HG02588 (cell line): ENCODE data around the gene ARMH3.

Source experiments
- ATAC-seq: cut with Tn5 transposase; IDR thresholded peaks from one replicate; pipeline ENCODE4 v1.9.1; 2021; ENCODE audit warnings: mild to moderate bottlenecking, moderate library complexity; ENCODE audit not compliant: unreplicated experiment

ARMH3 gene

DNA sequence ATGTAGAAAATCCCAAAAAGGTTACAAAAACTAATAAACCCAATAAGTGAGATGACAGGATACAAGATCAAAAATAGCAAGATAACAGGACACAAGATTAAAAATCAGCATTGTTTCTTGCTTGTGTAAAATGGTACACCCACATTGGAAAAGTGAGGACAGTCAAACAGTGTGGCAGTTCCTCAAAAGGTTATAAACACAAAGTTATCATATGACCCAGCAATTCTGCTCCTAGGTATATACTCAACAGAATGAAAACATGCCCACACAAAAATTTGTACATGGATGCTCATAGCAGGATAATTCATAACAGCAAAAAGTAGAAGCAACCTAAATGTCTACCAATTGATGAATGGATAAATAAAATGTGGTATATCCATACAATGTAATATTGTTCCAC is 105.8 kb downstream of the ARMH3 start:
- ATAC-seq, result no peak

GRCh38 chr10:101941871-101942270 is 114.1 kb downstream of the ARMH3 start:
- no peak for ATAC-seq

GRCh38 chr10:101940916-101941315 is 115.1 kb downstream of the ARMH3 start:
- no peak for ATAC-seq

- ATAC-seq, result no peak
Measured at GRCh38 chr10:101939729-101940128, 116.2 kb downstream of the ARMH3 start.

GRCh38 chr10:101939008-101939648 is 116.8 kb downstream of the ARMH3 start:
- no peak for ATAC-seq

- ATAC-seq, result no peak
Measured at GRCh38 chr10:101938305-101939007, 117.5 kb downstream of the ARMH3 start.

DNA sequence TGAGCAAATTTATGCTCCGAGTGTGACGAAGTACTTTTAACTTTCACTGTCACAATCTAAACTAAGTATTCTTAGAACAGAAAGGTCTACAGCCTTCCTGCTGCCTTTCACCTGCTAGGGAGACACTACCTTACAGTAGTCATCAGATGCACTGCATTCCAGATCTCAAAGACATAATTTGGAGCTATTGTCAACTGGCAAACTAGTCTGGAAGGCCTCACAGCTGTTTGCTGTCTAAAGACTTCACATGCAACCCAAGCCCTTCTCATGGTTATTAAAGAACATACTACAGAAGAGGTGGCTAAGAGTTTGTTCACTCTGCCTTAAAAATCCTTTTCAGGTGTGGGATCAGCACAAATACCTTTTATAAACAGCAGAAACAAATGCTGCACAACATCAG is 120.5 kb downstream of the ARMH3 start:
- ATAC-seq, result no peak

DNA sequence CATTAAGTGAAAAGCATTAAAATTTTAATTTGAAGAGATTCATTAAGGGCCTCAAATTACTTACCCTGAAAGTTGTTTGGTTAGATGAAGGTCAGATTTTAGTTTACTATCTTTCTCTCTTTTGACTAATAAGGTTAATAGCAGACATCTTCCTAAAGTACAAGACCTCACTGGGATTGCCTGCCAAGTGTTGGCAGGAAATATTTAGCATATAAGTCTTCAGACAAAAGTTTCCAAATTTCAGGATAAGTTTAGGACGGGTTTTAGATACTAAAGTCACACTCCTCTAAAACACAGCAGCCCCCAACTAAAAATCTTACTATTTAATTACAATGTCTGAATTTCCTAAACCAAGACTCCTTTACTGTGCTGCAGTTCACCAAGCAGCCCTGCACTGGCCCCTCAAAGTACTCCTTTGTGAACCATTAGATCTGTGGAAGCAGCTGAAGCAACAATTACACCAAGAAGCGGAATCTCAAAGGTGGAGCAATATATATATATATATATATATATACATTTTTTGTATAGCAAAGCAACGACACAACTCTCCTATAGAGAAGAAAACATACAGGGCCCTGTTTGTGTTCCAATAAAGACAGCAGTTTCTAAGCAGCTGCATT is 121.2 kb downstream of the ARMH3 start:
- no peak for ATAC-seq

DNA sequence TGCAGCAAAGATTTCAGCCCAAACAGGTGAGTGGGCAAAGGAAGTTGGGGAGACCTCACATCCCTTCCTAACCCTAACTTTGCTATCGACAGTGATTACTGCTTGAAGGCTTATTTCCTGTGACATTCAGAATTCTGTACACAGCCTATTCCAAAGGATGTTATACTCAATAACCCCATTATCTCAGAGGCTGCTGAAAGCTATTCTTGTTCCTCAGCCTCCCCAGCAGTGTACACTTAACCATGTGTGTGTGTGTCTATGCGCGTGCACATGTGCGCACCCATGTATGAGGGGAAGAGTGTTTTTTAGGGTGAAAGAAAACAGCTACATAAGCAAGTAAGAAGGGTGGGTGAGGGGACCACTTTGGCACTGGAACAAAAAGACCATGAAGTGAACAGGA is 122.0 kb downstream of the ARMH3 start:
- no peak for ATAC-seq

DNA sequence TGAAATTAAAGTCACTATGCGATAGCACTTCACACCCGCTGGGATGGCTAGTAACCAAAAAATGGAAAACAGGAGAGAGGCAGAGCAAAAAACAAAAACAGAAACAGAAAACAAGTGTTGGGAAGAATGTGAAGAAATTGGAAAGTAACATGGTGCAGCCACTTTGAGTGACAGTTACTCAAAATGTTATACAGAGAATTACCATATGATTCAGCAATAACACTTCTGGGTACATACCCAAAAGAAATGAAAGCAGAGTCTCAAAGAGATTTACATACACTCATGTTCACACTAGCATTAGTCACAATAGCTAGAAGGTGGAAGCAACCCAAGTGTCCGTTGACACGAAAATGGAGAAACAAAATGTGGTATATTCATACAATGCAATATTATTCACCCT is 123.8 kb downstream of the ARMH3 start:
- no peak for ATAC-seq

- no peak for ATAC-seq
Measured at GRCh38 chr10:101925027-101925426, 130.9 kb downstream of the ARMH3 start.

GRCh38 chr10:101923256-101923655 is 132.7 kb downstream of the ARMH3 start:
- no peak for ATAC-seq

DNA sequence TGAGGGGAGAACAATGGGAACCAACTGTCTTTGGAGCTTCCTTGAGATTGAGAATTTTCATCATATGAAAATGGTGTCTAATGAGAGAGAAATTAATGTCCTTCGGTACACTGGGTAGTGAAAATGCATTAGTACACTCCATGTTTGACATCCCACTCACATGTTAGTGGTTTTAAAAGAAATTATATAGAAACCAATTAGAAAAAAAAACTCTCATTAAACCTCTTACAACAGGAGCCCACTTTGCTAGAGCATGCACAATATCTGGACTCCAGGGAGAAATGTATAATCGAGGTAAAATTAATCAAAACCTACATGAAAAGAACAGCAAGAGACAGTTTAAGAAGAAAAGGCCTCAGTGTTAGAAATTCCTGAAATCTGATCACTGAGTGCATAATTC is 133.1 kb downstream of the ARMH3 start:
- ATAC-seq, result no peak

DNA sequence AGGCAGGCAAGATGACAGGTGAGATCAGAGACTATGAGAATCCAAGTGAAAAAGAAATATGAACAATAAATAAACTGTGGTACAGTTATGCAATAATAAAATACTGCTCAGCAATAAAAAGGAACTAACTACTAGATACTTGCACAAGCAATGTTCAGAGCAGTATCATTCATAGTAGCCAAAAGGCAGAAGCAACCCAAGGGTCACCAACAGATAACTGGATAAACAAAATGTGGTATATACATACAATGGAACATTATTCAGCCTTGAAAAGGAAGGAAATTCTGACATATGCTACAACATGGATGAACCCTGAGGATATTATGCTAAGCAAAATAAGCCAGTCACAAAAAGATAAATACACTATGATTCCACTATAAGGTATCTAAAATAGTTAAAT is 135.4 kb downstream of the ARMH3 start:
- no peak for ATAC-seq

DNA sequence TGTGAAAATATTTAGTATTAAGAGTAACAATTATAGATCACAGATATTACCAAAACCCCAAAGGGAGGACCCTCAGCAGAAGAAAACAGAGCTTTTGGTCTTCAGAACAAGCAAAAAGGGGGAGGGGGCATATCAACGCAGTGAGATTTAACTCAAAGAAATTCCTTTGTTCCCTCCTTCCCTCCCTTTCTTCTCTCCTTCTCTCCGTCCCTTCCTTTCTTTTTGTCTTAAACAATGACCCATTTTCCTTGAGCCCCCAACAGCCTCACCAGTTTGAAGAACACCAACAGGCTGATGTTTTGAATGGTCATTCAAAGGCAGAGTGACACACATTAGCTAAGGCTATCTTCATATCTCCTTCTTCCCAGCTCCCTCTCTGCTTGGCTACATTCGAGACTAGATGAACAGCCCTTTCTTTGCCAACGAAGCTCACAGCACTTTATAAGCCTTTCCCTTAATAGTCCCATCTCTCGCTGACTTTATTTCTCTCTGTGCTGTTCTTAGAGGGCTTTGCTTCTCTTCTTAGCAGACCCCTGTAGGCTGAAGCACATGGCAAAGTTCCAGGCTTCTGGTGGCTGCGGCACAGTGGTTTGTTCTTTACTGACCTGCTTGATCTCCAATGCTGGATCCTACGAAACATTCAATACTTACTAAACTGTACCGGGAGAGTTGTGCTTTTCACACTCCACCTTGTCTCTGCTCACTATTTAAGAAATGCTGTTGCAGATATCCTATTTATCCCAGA is 136.8 kb downstream of the ARMH3 start:
- no peak for ATAC-seq

DNA sequence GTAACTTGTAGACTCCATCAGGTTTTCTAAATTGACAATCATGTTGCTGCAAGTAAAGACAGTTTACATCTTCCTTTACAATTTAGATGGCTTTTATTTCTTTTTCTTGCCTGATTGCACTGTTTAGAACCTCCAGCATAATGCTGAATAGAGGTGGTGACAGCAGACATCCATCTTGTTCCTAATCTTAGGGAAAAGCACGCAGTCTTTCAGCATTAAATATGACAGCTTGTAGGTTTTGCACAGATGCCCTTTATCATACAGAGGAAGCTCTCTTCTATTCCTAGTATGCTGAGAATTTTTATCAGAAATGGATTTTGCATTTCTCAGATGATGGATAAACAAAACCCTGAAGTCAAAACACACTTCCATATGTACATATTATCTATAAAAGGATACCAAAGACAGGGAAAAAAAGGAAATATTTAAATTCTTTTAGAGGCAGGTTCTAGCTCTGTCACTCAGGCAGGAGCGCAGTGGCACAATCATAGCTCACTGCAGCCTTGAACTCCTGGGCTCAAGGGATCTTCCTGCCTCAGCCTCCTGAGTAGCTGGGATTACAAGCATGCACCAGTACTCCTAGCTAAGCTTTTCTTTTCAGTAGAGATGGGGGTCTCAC is 143.3 kb downstream of the ARMH3 start:
- no peak for ATAC-seq

DNA sequence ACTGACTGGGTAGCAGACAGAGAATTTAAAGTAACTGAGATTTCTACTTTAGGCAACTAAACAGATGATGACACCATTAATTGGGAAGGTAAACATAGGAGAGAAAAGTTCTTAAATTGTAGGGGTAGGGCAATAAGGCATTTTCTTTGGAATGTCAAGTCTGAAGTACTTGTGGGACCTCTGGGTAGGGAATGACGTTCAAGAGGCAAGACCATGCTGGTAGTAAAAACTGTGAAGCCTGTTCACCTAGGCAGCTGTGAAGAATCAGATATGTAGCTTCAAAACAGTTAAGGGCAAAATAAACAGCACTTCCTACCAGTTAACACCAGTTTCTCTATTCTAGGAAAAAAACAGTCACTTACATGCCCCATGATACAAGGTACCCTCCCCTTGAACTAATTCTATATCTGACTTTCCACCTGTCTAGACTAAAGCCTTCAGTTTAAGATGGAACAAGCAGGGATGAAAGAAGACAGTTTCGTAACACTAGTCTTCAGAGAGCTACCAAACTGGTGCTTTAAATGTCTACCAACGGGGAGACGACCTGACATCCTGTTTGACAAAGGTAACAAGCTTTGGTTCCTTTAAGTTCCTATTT is 149.3 kb downstream of the ARMH3 start:
- ATAC-seq, result no peak

DNA sequence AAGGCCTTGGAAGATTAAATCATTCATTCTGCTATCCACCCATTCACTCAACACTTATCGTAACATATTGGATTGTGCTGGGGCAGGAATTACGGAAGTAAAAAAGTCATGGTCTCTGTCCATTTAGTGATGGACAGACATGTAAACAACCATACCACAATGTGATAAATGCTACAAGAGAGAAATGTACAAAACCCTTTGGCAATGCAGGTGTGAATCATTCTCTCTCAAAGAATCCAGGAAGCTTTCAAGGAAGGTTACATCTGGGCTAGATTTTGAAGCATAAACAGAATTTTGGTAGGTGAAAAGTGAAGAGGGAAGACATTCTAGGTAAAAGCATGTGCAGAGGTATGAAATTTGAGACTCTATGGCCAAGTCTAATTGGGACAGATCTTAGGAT is 150.7 kb downstream of the ARMH3 start:
- ATAC-seq, result no peak

DNA sequence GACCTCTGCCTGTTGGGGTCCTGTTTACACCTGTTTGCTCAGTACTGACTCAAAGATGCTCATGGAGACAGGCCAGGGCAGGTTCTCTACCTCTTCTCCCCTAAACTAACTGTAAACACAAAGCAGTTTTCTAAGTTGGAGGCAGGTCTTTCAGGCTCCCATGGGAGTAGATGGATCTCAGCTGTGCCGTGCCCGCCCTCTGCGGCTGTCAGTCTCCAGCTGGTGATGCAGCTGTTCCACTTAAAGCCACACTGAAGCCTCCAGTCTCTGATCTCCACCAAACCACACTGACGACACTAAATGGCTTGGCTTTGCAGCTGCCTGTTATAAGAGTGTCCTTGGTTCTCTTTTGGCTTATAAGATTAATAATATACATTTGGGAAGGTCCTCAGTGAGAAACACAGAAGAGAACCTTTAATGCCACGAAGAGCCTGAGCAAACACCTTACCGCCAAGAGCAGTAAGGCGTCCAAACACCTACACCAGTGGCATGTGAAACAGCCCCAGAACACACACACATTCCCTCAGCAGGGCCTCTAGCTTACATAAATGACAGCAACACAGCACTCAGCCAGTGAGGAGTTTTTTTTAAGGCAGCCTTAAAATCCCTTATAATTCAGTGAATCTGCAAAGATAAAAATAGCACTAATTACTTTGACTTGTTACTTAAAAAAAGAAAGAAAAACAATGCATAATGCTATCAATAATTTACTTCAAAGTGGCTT is 152.0 kb downstream of the ARMH3 start:
- peak; percentile 81 for ATAC-seq

DNA sequence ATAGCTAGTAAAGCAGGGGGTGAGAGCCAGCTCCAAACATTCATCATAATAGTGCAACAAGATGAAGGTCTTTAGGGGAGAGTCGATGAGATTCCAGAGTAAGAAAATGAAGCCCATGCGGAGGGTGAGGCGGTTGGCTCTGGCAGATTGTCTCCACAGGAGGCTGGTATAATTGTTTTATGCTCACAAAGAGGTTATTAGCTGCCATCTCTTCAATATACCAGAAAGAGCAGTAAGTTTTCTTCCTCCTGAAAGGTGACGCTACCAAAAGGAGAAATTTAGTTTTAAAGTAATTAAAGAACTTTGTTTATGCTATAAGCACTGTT is 153.2 kb downstream of the ARMH3 start:
- ATAC-seq, result no peak
